Left forelimb (tissue), 1 donor: ENCODE measurements around the gene STARD10.

ENCODE experiments used
- DNase-seq: peaks from one replicate; pipeline ENCODE4 v3.0.0-alpha.2; 2018; ENCODE audit warnings: low spot score

The STARD10 gene

GRCh38 chr11:72744474-72744873 lies 49.4 kb downstream of the STARD10 start:
- DNase-seq = no peak

DNA sequence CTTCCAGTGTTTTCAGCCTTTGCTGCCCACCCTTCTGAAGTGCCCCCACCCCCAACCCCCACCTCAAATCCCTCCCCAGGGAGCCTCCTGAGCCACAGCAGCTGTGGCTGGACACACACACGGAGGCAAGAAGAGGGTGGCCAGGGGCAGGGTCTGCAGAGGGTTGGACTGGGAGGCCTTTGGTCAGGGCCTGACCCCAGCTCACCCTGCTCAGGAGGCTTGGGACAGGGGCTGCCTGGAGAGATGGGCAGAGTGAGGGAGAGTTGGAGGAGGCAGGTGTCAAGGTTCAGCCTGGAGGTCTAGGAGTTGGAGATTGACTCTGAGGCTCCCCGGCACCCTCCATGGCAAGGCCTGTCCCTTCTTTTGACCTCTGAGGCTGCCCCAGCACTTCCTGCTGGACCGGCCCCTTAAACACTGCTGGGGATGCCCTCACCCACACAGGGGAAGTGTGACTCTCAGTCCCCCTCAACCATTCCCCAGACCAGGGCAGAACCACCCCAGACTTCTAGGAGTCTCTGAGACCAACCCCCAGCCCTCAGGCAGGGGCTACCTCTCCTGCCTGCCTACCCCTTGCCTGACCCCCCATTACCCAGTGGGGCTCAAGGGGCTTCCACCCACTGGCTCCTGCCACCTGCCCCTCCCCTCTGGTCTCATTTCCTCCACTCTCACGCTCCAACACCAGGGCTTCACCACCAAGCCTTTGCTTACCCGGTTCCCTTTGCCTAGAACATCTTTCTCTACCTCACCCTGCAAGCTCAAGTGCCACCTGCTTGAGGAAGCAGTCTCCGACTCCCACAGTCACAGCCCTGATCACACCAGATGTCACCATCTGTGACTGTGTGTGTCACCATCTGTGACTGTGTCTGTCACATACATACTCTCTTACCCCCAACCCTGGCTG lies 50.3 kb downstream of the STARD10 start:
- no peak for DNase-seq

- DNase-seq = no peak
These were observed 51.1 kb downstream of the STARD10 start for GRCh38 chr11:72742513-72743320.

- DNase-seq = no peak
These were observed 51.9 kb downstream of the STARD10 start for GRCh38 chr11:72741849-72742512.

DNA sequence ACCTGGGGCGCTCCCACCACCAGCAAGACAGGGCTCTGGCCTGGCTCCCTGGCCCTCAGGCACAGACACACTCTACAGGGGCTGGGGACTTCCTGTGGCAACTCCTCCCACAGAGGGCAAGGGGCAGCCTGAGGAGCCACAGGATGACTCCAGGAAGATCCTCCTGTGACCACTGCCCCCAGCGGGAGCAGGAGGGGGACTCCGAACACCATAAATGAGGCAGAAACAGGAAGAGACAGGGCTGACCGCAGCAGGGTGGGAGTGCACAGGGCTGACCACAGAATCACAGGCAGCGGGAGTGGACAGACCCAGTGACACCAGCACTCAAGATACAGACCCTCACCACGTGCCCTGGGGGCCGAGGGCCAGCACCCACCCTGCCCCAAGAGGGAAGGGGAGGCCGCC lies 52.4 kb downstream of the STARD10 start:
- DNase-seq = no peak

DNA sequence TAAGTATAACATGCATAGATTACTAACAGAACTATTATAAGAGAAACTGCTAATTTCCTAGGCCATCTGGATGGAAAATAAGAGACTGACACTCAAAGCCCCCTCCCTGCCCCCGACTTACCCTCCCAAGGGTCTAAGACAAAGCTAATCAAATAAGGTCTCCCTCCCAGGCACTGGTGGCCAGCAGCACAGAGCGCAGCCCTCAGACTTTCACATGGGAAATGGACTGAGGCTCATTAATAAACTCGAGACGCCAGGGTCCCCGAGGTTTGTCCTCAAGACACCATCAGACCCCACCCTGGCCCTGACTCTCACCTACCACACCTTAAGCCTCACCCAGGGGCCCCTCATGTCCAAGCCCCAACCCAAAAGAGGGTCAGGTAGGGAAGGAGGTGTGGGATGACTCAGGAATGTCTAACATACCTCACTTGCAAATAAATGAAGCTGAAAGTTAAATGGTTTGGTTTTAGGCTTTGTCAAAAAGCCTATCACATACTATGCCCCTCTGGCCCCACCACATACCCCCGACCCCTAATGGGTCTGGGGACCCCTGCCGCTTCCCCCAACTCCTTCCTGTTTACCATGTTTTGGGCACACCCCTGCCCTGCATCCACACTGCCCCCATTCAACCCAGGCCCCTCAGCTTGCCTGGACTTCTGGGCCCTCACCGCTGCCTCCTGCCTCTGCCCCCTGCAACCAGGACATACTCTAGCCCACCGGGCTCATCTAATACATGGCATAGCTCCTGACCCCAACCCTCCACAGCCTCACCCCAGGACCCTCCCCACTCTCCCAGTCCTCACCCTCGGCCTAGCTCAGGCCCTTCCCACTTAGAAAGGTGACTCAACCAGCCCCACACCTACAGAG lies 53.1 kb downstream of the STARD10 start:
- DNase-seq = no peak

GRCh38 chr11:72740060-72740424 lies 53.8 kb downstream of the STARD10 start:
- no peak for DNase-seq

DNA sequence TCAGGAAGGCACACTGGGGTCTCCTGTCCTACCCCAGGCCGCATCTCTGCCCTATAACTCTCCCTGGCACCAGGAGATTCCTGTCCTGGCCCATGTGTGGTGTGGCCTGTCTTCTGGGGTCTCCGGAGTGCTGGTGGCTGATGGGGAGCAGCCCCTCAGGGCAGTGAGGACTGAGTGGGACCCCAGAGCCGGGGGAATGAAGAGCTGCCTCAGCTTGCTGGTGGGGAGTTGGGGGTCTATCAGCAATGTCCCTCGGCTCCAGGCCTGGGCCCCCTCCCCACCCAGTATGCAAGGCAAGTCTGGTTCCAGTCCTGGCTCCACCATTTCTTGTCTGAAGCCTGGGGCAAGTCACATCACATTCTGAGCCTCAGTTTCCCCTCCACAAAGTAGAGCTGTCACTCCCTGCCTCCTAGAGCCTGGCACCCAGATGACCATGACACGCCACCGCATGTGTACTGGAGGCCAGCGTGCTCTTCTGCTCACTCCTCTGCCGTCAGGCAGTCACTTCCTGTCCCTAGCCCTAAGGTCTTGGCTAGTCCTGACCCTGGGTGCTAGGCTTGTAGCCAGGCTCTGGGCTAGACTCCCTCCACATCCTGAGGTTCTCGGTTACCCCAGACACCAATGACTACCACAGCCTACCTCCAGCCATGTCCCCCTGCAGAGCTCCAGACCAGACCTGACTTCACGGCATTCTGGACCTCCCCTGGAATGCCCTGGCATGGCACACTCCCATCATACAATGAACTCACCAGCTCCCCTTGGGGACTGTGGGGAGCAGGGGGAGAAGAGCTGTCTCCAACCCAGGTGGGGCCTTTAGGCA lies 54.4 kb downstream of the STARD10 start:
- DNase-seq = no peak

DNA sequence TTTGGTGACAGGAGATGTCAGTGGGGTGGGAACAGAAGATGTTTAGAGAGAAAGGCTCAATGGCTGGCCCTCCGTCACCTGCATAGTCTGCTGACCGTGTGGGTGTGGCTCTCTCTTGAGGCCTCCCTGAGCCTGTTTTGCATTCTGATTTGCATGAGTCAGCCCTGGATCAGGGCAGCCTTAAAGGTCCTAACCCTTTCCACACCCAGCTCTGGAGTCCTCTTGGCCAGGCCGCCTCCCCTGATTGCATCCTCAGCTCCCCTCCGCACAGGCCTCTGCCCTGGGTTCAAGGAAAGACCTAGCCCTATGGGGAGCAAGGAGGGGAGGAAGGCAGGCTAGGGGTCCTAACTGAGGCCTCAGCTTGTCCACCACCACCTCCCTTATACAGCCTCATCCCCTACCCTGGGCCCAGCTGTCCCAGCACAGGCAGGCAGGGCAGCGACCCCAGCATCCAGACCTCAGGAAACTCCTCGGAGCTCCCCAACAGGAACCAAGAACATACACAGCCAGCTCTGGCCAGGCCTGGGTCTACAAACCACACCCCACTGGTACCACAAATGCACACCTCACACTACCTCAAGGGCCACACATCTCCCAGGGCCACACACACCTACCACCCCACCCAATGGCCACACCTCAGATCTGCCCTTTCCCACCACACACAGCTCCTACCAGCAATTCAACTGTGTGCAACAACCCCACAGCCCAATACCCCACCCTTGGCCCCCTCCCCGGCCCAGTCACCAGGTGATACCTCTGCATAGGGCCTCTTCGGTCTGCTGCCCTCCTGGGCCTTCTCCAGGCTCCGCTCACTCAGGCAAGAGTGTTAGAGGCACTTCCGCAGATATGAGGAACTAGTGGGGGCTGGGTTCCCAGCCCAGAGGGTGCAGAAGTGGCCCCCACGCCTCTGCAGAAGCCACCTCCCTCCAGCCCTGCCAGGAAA lies 55.4 kb downstream of the STARD10 start:
- DNase-seq = no peak

DNA sequence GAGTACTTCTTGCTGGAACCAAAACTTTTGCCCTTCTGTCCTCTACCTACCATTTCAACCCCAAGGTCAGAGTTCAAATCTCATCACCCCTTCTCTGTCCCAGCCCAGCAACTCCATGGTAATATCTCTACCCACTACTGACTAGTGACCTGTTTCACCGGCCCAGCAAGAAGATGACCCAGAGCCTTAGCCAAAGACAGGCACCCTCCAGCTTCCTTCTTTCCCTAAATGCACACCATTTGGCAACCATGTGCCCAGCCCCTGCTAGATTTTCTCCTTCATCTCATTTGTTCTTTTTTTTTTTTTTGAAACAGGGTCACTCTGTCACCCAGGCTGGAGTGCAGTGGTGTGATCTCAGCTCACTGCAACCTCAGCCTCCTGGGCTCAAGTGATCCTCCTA lies 56.5 kb downstream of the STARD10 start:
- no peak for DNase-seq

GRCh38 chr11:72736452-72737069 lies 57.3 kb downstream of the STARD10 start:
- no peak for DNase-seq

DNA sequence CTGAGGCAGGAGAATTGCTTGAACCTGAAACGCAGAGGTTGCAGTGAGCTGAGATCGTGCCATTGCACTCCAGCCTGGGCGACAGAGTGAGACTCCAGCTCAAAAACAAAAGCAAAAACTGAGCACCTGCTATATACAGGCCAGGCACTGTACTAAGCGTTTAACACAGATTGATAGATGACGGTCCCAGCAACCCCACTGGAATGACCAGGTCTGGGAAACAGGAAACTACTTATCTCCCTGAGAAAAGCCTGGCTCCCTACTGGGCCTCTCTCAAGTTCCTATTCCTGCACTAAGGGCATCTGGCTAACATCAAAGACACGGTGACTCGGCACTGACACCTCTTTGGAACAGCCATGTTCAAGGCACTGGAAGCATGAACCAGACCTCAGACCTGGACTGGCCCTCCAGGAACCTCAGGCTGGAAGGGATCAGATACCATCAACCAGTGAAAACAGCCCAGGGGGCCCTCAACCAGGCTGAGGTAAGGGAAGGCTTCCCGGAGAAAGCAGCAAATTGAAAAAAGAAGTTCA lies 58.3 kb downstream of the STARD10 start:
- no peak for DNase-seq

DNA sequence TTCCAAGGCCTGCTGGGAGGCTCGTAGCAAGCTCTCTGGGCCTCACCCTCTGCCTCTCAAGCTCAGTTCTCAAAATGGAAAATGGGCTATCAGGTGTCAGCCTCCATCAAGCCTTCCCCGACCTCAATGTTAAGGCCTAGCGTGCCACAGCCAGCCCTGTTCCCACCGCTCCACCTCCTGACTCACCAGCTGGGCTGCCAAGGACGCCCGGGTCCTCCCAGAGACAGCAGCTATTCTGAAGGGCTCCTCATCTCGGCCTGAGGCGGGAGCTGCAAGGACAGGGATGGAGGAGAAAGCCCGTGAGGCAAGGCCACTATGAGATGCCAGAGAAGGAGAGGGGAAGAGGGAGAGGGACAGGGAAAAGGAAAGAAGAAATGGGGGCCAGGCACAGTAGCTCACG lies 61.5 kb downstream of the STARD10 start:
- DNase-seq = no peak

DNA sequence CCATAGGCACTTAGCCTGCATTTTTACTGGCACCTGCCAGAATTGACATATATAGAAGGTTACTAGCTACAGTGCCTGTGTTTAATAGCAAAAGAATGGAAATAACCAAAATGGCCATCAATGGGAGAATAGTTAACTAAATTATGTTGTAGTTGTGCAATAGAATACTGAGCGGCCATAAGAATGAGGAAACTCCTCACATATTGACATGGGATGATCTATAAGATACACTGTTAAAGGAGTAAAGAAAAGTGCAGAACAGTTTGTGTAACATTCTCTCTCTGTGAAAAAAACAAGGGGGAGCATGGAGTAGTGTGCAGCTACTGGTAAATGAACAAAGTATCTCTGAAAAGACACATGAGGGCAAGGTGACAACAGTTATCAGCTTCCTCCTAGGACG lies 63.1 kb downstream of the STARD10 start:
- DNase-seq = no peak

- no peak for DNase-seq
These were observed 63.6 kb downstream of the STARD10 start for GRCh38 chr11:72730243-72730642.

DNA sequence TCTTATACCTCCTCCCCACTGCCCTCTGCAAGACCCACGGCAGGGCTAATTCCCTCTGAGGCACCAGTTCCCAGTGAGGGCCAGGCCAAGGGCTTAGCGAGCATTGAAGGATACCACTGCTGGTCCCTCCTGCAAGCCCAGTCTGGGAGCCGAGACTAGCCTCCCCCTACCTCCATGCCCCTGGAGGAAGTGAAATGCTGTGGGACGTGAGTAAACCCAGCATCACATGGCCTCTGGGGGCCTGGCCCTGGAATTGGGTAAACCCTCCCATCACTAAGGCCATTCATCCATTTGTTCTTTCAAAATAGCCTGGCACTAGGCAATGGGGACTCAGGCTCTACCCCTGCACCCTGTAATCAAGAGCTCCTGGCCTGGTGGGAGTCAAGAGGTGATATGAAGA lies 66.3 kb downstream of the STARD10 start:
- no peak for DNase-seq

DNA sequence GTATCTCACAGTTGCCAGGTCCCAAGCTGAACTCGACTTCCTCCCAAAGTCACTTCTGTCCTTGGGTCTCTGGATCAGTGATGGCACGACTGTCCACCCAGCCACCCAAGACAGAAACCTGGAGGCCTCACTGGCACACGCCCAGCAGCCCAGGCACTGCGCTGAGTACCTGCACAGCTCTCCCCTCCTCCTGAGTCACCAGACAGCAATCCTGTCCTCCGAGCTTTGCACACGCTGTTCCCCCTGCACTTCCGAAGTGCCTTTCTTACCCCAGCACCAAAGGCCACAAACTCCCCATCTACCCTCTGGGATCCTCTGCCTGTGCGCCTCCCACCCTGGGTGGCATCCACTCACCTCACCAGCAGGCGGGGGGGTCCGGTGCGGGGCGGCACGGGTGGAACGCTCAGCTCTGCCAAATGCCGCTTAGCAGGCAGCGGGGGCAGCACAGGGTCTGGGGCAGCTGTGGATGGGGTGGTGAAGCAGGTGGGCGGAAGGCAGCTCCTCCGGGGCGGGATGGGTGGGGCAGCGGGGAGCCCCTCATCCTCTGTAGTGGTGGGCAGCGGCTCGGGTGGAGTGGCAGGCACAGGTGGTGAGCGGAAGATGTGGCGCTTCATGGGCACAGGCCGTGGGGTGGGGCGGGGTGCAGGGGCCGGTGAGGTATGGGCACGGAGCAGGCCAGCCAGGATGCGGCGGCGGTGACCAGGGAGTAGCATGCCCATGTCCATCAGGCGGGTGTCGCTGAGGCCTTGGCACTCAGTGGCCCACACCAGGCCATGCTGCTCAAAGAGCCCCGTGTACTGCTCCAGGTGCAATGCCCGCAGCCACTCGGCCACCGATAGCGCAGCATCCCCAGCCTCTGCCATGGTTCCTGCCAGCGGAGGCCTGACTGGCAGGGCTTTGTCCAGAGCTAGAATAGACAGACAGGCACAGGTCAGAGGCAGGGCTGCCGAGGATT lies 67.3 kb downstream of the STARD10 start:
- DNase-seq = no peak

GRCh38 chr11:72725724-72726028 lies 68.2 kb downstream of the STARD10 start:
- DNase-seq = no peak
